ENCODE results near the gene MARVELD3.

DNA sequence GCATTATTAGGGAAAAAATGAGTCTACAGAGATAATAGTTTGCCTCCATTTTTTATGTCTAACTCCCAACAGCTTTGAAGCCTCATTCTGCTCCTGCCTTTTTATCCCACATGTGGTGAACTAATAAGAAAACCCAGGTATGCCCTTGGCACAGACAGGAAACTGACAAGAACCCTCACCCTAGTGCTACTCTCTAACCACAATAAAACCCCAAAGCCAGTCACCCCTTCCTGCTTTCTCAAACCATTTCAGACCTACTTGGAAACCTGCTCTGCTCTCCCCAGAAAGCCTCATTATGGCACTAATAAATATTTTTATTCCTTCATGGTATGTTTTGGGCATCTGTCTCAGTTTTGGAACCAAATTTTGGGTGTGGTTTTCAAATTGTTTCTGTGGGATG lies 3.9 kb upstream of the MARVELD3 start:
- TF ChIP-seq, protein P1, sequence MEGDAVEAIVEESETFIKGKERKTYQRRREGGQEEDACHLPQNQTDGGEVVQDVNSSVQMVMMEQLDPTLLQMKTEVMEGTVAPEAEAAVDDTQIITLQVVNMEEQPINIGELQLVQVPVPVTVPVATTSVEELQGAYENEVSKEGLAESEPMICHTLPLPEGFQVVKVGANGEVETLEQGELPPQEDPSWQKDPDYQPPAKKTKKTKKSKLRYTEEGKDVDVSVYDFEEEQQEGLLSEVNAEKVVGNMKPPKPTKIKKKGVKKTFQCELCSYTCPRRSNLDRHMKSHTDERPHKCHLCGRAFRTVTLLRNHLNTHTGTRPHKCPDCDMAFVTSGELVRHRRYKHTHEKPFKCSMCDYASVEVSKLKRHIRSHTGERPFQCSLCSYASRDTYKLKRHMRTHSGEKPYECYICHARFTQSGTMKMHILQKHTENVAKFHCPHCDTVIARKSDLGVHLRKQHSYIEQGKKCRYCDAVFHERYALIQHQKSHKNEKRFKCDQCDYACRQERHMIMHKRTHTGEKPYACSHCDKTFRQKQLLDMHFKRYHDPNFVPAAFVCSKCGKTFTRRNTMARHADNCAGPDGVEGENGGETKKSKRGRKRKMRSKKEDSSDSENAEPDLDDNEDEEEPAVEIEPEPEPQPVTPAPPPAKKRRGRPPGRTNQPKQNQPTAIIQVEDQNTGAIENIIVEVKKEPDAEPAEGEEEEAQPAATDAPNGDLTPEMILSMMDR (IDR thresholded peaks at IDR 0.05; ENCODE audit: poor library complexity) = no peak
- no peak for TF ChIP-seq EZH2phosphoT487 (IDR thresholded peaks at IDR 0.05; ENCODE audit: low read depth, severe bottlenecking, unreplicated experiment)
